Measurements from ENCODE around the gene COX6B2.
A peak's percentile ranks its signal among the peaks of the same experiment; 100 is the strongest.
"Not testable (repeated sequence)": the region's sequence is repeated elsewhere in the genome, so short reads cannot be mapped to it uniquely, and the experiment has no call there.

COX6B2 gene

DNA sequence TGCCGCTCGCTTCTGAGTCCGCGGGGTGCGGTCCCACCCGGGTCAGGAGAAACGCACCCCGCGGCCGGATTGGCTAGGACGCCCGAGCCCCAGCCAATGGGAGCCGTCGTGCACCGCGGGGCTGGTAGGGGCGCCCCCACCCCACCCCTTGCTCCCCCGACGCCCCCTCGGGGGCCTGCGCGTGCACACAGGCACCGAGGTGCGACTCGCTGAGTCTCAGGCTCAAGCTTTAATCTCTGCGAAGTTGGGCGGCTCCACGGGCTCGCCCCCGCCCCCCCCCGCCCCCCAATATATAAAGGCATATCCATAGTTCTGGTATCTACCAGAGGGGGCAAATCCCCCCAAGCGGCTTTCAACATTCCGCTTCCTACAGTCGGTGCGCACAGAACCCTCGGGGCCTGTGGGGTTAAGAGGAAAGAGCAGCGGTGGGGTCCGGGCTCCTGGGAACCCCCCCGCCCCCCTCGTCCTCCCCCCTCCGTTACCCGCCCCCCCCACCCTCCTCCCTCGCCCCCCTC lies at the start of gene COX6B2:
Gene COX6B2 (minus strand): TSS at position 22 of the 515 bp plus-strand sequence. CDS start 198 bp downstream, outside the sequence.
- no peak for DNase-seq (ENCODE audit: low read depth)

GRCh38 chr19:55402509-55402908 lies 48.0 kb upstream of the COX6B2 start:
- DNase-seq (ENCODE audit: low read depth), result no peak

GRCh38 chr19:55401390-55401789 lies 46.9 kb upstream of the COX6B2 start:
- DNase-seq (ENCODE audit: low read depth), result not testable (repeated sequence)

DNA sequence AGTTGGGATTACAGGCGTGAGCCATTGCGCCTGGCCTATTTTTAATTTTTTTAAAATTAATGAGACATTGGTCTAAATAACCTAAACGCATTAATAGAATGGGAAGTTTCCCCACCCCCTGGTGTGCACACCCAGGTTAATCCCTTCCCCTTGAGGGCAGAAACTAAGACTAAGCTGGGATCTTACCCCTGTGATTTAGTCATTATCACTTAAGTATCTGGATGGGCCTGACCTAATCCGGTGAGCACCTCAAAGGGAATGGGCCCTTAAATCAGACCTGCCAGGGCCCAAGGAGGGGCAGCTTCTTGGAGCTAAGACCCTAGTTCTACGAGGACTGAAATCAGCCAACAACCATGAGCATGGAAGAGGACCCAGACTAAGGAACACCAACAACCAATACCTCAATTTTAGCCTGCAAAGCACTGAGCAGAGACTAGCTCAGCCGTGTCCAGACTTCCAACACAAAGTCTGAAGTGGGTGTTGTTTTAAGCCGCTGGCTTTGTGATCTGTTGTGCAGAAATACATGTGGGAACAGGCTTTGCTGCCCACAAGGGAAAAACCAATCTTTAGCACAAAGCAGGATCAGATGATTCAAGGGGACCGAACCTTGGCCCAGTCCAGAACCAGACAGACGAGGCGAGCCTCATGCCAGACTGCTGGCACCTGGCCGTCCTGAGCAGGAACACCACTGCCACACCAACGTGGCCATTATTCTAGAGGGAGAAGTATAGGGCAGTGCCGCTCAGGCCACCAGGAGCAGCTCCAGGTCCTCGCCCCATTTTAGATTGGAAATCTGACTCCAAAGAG lies 46.0 kb upstream of the COX6B2 start:
- no peak for DNase-seq (ENCODE audit: low read depth)

GRCh38 chr19:55398200-55398925 lies 43.8 kb upstream of the COX6B2 start:
- DNase-seq (ENCODE audit: low read depth), result no peak

GRCh38 chr19:55392820-55393761 lies 38.6 kb upstream of the COX6B2 start:
- no peak for DNase-seq (ENCODE audit: low read depth)

GRCh38 chr19:55391702-55392615 lies 37.4 kb upstream of the COX6B2 start:
- DNase-seq (ENCODE audit: low read depth), result no peak

- DNase-seq (ENCODE audit: low read depth), result no peak
Observed at GRCh38 chr19:55391191-55391670, 36.7 kb upstream of the COX6B2 start.

DNA sequence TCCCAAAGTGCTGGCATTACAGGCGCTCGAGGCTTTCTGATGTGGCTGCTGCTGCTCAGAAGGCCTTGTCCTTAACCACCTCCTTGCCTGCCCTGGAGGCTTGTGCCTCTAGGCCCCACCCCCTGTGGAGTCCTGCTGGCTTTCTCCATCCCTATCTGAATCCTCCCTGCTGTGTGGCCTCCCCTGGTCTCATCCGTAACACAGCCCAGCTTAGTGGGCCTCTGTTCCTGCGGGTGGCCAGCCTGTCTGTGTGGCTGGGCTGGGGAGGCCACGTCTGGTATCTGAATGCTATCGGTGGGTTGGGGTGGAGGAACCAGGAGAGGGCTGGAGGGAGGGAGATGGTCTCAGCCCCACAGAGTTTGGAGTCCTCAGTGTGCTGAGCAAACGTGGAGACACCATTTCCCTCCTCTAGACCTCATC lies 36.0 kb upstream of the COX6B2 start:
- DNase-seq (ENCODE audit: low read depth), result no peak

DNA sequence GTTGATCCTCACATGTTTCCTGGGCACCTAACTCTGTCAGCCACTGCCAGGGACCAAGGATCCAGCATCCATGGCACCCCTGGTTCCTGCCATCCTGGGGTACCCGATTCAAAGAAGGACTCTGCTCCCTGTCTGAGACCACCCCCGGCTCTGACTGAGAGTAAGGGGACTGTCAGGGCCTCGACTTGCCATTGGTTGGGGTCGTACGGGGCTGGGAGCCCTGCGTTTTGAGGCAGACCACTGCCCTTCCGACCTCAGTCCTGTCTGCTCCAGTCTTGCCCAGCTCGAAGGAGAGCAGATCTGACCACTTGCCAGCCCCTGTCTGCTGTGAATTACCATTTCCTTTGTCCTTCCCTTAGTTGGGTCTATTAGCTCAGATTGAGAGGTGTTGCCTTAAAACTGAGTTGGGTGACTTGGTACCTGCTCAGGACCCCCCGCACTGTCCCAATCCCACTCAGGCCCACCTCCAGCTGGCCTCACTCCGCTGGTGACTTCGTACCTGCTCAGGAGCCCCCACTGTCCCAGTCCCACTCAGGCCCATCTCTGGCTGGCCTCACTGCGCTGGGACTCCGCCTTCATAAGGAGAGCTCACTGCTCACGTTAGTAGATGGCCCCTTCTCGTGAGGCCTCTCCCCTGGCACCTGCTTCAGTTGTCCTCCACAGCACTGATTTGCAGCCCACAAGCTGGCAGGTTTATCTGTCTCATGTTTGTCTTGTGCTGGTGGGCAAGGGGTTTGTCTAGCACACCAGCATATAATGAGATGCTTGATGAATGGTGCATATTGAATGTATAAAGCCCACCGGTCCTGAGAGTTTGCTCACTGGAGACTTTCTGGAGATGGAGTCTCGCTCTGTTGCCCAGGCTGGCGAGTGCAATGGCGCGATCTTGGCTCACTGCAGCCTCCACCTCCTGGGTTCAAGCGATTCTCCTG lies 35.1 kb upstream of the COX6B2 start:
- no peak for DNase-seq (ENCODE audit: low read depth)

- DNase-seq (ENCODE audit: low read depth), result no peak
Observed at GRCh38 chr19:55387736-55388497, 33.4 kb upstream of the COX6B2 start.

GRCh38 chr19:55386493-55386971 lies 32.0 kb upstream of the COX6B2 start:
- no peak for DNase-seq (ENCODE audit: low read depth)

GRCh38 chr19:55385724-55386492 lies 31.4 kb upstream of the COX6B2 start, which contains the start of gene RPL28:
Gene RPL28, plus strand, starts transcription at chr19:55385932. Its CDS starts 426 bp downstream, at chr19:55386358.
- DNase-seq (ENCODE audit: low read depth), result peak; percentile 95

DNA sequence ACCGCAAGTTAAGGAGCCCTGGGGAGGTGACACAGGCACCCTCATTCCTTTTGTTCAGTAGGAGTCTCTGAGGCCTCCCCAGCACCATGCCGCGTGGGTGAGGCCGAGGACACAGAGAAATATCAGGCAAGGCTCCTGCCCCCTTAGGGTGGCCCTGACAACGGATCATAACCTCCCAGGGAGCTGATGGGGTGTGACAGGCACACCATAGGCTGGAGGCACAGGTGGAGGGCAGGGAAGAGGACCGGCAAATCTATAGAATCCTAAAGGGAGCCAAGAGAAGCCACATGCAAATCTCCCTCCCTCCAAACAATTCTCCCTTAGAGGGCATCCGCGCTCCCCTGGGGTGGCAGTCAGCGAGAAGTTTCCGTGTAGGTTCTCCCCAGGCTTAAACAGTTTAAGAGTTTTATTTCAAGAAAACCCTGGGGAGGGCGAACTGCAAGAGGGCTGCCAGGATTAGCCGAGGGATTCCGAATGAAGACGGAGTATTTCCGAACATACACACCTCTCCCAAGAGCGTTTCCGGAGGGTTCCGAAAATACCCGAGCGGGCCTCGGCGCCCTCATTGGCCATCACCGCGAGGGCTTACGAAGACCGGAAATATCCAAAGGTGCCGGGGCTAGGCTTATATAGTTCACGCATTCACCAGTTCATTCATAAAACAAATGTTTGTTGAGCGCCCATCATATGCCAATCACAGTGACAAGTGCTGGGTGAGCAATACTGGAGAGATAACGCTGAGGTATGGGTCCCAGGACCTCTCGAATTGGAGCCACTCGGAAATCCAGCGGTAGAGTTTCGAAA lies 30.6 kb upstream of the COX6B2 start:
- peak; percentile 88 for DNase-seq (ENCODE audit: low read depth)

GRCh38 chr19:55384131-55384919 lies 29.8 kb upstream of the COX6B2 start, which contains the start of gene TMEM238:
Gene TMEM238, minus strand, starts transcription at chr19:55384292. Its CDS starts 33 bp downstream, at chr19:55384259.
- no peak for DNase-seq (ENCODE audit: low read depth)
